ENCODE data around the gene SKOR2. TPM values are rescaled to one million over a fixed set of nuclear protein-coding genes. Genes with fewer than 3 reads are reported as not detected.

The SKOR2 gene
- total RNA-seq, 1 donor from 2014 or later, result 0.87 TPM

DNA sequence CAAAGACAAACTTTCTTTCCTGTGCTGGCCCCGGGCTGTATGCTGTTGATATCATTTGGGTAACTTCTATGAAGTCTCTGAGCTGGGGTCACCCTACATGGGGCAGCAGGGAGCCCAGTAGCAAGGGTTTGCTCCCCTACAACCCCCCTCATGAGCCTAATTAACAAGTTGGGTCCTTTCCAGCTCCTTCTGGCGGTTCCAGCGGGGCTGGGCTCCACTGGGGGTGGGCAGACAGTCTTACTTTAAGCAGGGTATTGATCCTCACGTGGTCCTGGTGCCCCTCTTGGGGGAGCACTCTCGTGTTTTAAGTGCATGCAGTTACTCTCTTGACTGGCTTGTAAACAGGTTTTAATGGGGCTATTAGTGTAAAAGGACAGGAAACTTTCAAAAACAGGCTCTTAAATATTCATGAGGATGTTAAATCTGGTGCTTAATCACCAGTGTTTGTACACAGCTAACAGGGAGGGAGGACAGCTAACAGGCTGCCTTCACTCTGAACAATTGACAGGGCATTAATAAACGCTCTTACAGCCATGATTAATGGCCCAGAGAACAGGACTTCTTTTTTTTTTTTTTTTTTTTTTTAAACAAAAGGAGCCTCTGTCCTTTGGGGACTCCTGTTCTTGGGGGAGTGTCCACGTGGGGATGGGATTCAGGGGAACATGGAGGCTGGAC, 36.6 kb upstream of the SKOR2 start:
- Mint-ChIP-seq H3K4me1 (ENCODE audit: unreplicated experiment) (no peaks in the 10 kb centered on the region), H3K27ac (no peak overlapping the region), H3K9me3 (no peaks in the 10 kb centered on the region), H3K27me3 (peaks cover 82% of the 10 kb centered on the region), H3K4me3 (no peak overlapping the region), H3K36me3 (no peaks in the 10 kb centered on the region)
- TF ChIP-seq CTCF (conservative IDR thresholded peaks at IDR 0.05), result no peak
- DNase-seq (ENCODE audit: extremely low spot score, unreplicated experiment), result no peak

DNA sequence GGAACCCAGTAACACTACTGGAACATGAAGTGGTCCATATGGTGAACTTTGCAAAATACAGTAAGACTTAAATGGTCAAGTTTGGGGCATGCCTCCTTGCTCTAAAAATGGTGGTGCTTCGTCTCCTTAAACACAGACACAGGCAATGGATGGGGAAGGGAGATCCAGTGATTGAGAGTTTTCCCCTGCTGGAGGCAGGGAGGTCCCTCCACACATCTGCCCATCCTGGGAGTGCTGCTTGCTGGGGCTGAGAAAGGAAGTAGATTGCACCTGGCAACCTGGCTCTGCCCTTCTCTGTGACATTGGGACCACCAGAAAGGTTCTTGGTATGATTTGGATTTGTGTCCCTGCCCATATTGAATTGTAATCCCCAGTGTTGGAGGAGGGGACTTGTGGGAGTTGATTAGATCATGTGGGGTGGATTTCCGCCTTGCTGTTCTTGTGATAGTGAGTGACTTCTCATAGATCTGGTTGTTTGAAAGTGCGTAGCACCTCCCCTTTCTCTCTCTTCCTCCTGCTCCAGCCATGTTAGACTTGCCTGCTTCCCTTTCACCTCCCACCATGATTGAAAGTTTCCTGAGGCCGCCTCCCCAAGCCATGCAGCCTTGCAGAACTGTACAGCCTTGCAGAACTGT, 35.4 kb upstream of the SKOR2 start:
- no peaks in the 10 kb centered on the region for H3K4me1 Mint-ChIP-seq (ENCODE audit: unreplicated experiment)
- no peaks in the 10 kb centered on the region for H3K9me3 Mint-ChIP-seq
- no peak overlapping the region for H3K27ac Mint-ChIP-seq
- no peak for TF ChIP-seq CTCF (conservative IDR thresholded peaks at IDR 0.05)
- no peak overlapping the region for H3K4me3 Mint-ChIP-seq
- peaks cover 78% of the 10 kb centered on the region for H3K27me3 Mint-ChIP-seq
- H3K36me3 Mint-ChIP-seq, result no peaks in the 10 kb centered on the region
- DNase-seq (ENCODE audit: extremely low spot score, unreplicated experiment), result no peak

- Mint-ChIP-seq H3K27me3 (peaks cover 75% of the 10 kb centered on the region), H3K36me3 (no peaks in the 10 kb centered on the region), H3K4me1 (ENCODE audit: unreplicated experiment) (no peaks in the 10 kb centered on the region), H3K9me3 (no peaks in the 10 kb centered on the region), H3K27ac (no peak overlapping the region), H3K4me3 (no peak overlapping the region)
- no peak for DNase-seq (ENCODE audit: extremely low spot score, unreplicated experiment)
- TF ChIP-seq CTCF (conservative IDR thresholded peaks at IDR 0.05), result no peak
Measured at GRCh38 chr18:47285456-47285855, 34.0 kb upstream of the SKOR2 start.

DNA sequence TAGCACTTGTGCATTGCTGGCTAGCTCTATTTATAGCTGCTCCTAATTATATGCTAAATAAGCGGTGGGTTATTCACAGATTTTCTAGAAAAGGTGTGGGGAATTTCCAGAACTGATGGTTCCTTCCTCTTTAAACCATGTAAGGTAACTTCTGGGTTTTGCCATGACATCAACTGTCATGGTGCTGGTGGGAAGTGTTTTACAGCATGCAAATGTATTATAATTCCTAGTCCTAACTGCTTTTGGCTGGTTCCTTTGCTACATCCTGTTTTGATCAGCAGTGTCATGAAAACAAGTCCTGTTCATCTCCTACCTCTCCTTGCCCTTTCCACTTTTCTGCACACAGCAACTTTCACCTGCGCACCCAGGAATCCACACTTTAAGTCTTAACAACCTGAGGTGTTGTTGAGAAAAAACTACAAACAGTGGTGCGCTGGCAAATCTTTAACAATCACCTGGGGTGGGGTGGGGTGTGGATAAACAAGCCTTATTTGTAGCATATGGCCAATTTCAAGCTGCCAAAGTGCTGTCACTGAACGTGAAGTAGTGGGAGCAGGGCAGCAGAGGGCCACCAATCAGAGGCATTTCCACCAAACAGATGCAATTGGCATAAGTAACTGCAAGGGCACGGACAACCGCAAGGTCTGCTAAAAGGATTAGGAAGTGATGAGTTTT, 33.4 kb upstream of the SKOR2 start:
- no peaks in the 10 kb centered on the region for H3K4me1 Mint-ChIP-seq (ENCODE audit: unreplicated experiment)
- no peak for DNase-seq (ENCODE audit: extremely low spot score, unreplicated experiment)
- no peak overlapping the region for H3K27ac Mint-ChIP-seq
- H3K36me3 Mint-ChIP-seq, result no peaks in the 10 kb centered on the region
- H3K9me3 Mint-ChIP-seq, result no peaks in the 10 kb centered on the region
- peaks cover 74% of the 10 kb centered on the region for H3K27me3 Mint-ChIP-seq
- H3K4me3 Mint-ChIP-seq, result no peak overlapping the region
- TF ChIP-seq CTCF (conservative IDR thresholded peaks at IDR 0.05), result no peak

DNA sequence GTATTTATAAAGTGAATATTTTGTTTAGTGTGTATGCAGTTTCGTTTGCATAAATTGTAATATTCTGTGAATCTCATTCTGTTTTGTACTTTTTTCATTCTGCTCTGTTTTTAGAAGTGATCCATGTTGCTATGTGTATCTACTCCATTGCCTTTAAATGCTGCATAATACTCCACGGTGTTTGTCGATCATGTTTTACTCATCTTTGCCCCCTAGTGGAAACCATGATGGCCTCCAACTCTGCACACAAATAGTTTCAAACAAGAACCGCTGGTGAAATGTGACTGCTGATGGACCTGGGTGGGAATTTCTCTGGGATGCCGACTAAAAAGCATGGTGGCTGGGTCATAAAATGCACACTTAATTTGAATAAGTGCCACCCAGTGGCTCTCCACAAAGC, 32.0 kb upstream of the SKOR2 start:
- Mint-ChIP-seq H3K36me3 (no peaks in the 10 kb centered on the region), H3K27ac (no peak overlapping the region), H3K27me3 (peaks cover 79% of the 10 kb centered on the region), H3K9me3 (no peaks in the 10 kb centered on the region), H3K4me3 (no peak overlapping the region), H3K4me1 (ENCODE audit: unreplicated experiment) (no peaks in the 10 kb centered on the region)
- peak; percentile 73 for TF ChIP-seq CTCF (conservative IDR thresholded peaks at IDR 0.05)
- no peak for DNase-seq (ENCODE audit: extremely low spot score, unreplicated experiment)
